Mucosa of stomach (tissue), 1 donor: ENCODE measurements around the gene TOR1AIP2.

Experiments
- H3K27me3 ChIP-seq: one replicate; pipeline ENCODE4 v1.7.0; 2013; ENCODE audit warnings: mild to moderate bottlenecking, low read length; ENCODE audit not compliant: control insufficient read depth, insufficient read depth
- H3K36me3 ChIP-seq: one replicate; pipeline ENCODE4 v1.7.0; 2013; ENCODE audit warnings: low read length; ENCODE audit not compliant: control insufficient read depth, insufficient read depth
- H3K4me1 ChIP-seq: one replicate; pipeline ENCODE4 v1.7.0; 2013; ENCODE audit warnings: mild to moderate bottlenecking, low read length; ENCODE audit not compliant: control insufficient read depth, insufficient read depth
- H3K4me3 ChIP-seq: one replicate; pipeline ENCODE4 v1.7.0; 2013; ENCODE audit warnings: low read length
- H3K9ac ChIP-seq: one replicate; pipeline ENCODE4 v1.7.0; 2013; ENCODE audit warnings: mild to moderate bottlenecking, low read length, moderate library complexity
- H3K9me3 ChIP-seq: one replicate; pipeline ENCODE4 v1.7.0; 2013; ENCODE audit warnings: mild to moderate bottlenecking, low read length, moderate library complexity; ENCODE audit not compliant: control insufficient read depth
- donor health status: Pancreatic carcinoma.

The TOR1AIP2 gene

DNA sequence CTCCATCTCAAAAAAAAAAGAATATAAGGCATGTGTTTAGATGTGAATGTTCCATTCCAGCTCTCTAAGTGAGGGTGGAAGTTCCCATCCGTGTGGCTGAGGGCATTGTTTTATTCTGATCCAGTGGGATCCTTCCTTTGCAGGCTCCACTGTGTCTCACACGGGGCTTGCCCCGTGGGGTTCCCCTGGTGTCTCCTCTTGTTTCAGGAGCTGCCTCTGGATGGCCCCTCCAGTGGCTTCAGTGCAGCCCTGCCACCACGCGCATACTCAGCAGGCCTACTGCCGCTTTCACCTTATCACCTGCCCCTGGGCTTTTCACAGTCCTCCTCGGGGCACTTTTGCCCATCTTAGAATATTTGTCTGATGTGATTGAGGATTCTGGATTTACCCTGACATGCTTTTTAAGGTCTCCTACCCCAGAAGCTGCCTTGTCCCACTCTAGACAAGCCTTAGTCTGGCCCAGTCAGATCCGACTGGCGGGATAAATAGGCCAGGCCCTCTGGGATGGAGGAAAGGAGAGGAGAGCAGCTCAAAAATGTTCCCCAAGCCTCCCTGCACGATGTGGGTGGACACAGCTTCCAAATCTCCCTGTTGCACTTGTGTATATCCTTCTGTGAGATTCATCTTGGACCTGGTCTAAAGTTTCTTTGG lies 79.3 kb downstream of the TOR1AIP2 start:
- Histone ChIP-seq H3K27me3 (no peaks in the 10 kb centered on the region), H3K36me3 (no peaks in the 10 kb centered on the region), H3K4me3 (no peak overlapping the region), H3K4me1 (peaks cover 7% of the 10 kb centered on the region), H3K9ac (no peak overlapping the region), H3K9me3 (no peaks in the 10 kb centered on the region)

GRCh38 chr1:179794669-179795068 lies 82.9 kb downstream of the TOR1AIP2 start:
- Histone ChIP-seq H3K9ac (no peak overlapping the region), H3K4me1 (no peaks in the 10 kb centered on the region), H3K4me3 (no peak overlapping the region), H3K27me3 (no peaks in the 10 kb centered on the region), H3K36me3 (no peaks in the 10 kb centered on the region), H3K9me3 (no peaks in the 10 kb centered on the region)

DNA sequence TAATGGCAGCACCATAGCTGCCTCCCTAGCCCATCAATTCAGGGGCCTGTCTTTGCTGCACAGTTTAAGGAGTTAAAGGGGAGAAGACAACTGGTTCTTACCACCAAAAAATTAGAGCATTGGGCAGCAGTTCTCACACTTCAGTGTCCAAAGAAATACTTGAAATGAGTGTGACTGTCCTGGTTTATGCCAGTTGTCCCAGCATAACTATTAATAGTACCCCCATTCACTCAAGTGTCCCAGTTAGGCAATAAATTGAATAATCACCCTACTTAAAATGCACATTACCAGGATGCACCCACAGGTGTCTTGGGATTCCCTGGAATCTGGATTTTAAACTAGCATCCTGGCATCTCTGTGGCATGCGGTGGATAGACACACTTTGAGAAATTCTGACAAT lies 83.5 kb downstream of the TOR1AIP2 start:
- no peak overlapping the region for H3K4me3 ChIP-seq
- no peaks in the 10 kb centered on the region for H3K4me1 ChIP-seq
- no peaks in the 10 kb centered on the region for H3K9me3 ChIP-seq
- no peak overlapping the region for H3K9ac ChIP-seq
- H3K27me3 ChIP-seq: no peaks in the 10 kb centered on the region
- H3K36me3 ChIP-seq: no peaks in the 10 kb centered on the region

DNA sequence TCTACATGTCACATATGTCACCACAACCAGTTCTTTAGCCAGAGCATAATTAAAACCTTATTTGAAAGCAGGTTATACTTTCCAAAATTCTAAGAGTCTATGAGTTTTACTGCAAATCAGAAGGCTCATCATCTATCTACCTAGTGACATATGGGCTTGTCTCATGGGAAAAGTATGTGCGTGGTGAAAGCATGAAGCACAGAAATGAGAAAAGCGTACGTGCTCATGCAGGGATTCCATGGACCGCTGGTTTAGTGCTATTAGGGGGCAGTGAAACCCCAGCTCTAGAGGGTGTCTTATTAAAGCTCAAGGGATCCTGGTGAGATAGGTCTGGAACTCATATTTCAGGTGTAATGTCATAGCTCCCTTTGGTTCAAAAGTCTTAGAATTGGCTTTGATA lies 84.3 kb downstream of the TOR1AIP2 start:
- Histone ChIP-seq H3K9ac (no peak overlapping the region), H3K27me3 (no peaks in the 10 kb centered on the region), H3K36me3 (no peaks in the 10 kb centered on the region), H3K4me1 (no peaks in the 10 kb centered on the region), H3K4me3 (no peak overlapping the region), H3K9me3 (no peaks in the 10 kb centered on the region)
